Panc1 (cell line): Measurements from ENCODE around the gene MIA2. TPM values are rescaled to one million over a fixed set of nuclear protein-coding genes. Genes with fewer than 3 reads are reported as not detected.
"Not testable (repeated sequence)": the region's sequence is repeated elsewhere in the genome, so short reads cannot be mapped to it uniquely, and the experiment has no call there.

Experiments used
- ATAC-seq: fragments of 200-7000 bp; cut with Tn5 transposase; 2 replicates; pipeline ENCODE4 v1.9.1; 2020; ENCODE audit warnings: mild to moderate bottlenecking, moderate library complexity
- BruUV-seq: library from RNA; stranded (reverse); fragments of 400-500 nt; replicated peaks from 2 replicates; lab custom pipeline; 2021; lab: Mats Ljungman, UMichigan
- CTCF ChIA-PET: fragments of 300-600 bp; sonication (Branson Sonifier 250); formaldehyde crosslinking; loops from one replicate; lab custom pipeline; 2022; ENCODE audit warnings: antibody characterized with exemption; lab: Charles Lee
- POLR2A ChIA-PET: fragments of 300-600 bp; sonication (Branson Sonifier 250); formaldehyde crosslinking; loops from one replicate; lab custom pipeline; 2022; ENCODE audit warnings: antibody characterized with exemption; lab: Charles Lee
- DNase-seq: peaks from one replicate; pipeline ENCODE4 v3.0.0-alpha.2; 2010; ENCODE audit warnings: low read depth, low spot score
- H3K27ac ChIP-seq: 2 replicates; pipeline ENCODE4 v1.5.1; 2011; ENCODE audit warnings: mild to moderate bottlenecking, low read length, inconsistent platforms
- H3K27me3 ChIP-seq: fragments of 200-500 bp; sonication (Bioruptor generic); 2 replicates; pipeline ENCODE4 v1.6.0; 2014; ENCODE audit warnings: low read length, inconsistent platforms; ENCODE audit not compliant: control insufficient read depth, insufficient read depth
- H3K36me3 ChIP-seq: fragments of 200-500 bp; sonication (Bioruptor generic); 2 replicates; pipeline ENCODE4 v1.5.1; 2014; ENCODE audit warnings: inconsistent platforms, mild to moderate bottlenecking, low read length, moderate library complexity; ENCODE audit not compliant: control insufficient read depth, insufficient read depth
- H3K4me1 ChIP-seq: 2 replicates; pipeline ENCODE4 v1.5.1; 2011; ENCODE audit warnings: inconsistent platforms, mild to moderate bottlenecking, low read length, moderate library complexity; ENCODE audit not compliant: control insufficient read depth, insufficient read depth
- H3K4me3 ChIP-seq, 2 experiments: 2 replicates each; pipeline ENCODE4 v1.5.1; 2011 to 2012; ENCODE audit warnings: low read depth in 2 of 2, low read length in 2 of 2, mild to moderate bottlenecking in 2 of 2, inconsistent platforms in 1 of 2, moderate library complexity in 1 of 2
- H3K9me3 ChIP-seq: fragments of 200-500 bp; sonication (Bioruptor generic); 2 replicates; pipeline ENCODE4 v1.5.1; 2014; ENCODE audit warnings: low read depth, mild to moderate bottlenecking, inconsistent platforms, low read length, moderate library complexity; ENCODE audit not compliant: control insufficient read depth, insufficient read depth
- POLR2AphosphoS5 ChIP-seq: IDR thresholded peaks from 2 replicates; pipeline ENCODE4 v1.6.1; 2012; ENCODE audit warnings: mild to moderate bottlenecking, low read depth, low read length, moderate library complexity
- SIN3A ChIP-seq: IDR thresholded peaks from 2 replicates; pipeline ENCODE4 v1.6.1; 2012; ENCODE audit warnings: low read depth, mild to moderate bottlenecking, low read length, moderate library complexity, borderline replicate concordance; ENCODE audit not compliant: insufficient read depth
- TCF7L2 ChIP-seq: IDR thresholded peaks from 2 replicates; pipeline ENCODE4 v1.6.1; 2011; ENCODE audit warnings: mild to moderate bottlenecking, low read depth, low read length, inconsistent platforms
- in situ Hi-C: cut with HindIII; loops from 2 replicates; pipeline ENCODE4 v1.10.0; 2016; ENCODE audit warnings: low sequenced_read_pairs, low pct_unique_long_range_greater_than_20kb
- intact Hi-C: fragments of 100-400 bp; cut with micrococcal nuclease; formaldehyde crosslinking; loops from one replicate; pipeline ENCODE4 v1.10.0; 2022; ENCODE audit not compliant: unreplicated experiment
- total RNA-seq: library from RNA; stranded (reverse); gene quantifications from one replicate; pipeline ENCODE4 v1.2.1, GENCODE V29; 2021; ENCODE audit not compliant: unreplicated experiment
- TF ChIP-seq, protein P1 (sequence below): fragments of 450-650 bp; IDR thresholded peaks from 2 replicates; pipeline ENCODE4 v1.5.1; 2017; ENCODE audit warnings: mild to moderate bottlenecking
- TF ChIP-seq, protein P2 (sequence below), 2 experiments: IDR thresholded peaks; 2 replicates each; pipeline ENCODE4 v1.6.1; 2011 to 2012; ENCODE audit warnings: low read depth in 2 of 2, control low read depth in 1 of 2, low read length in 1 of 2, mild to moderate bottlenecking in 1 of 2, moderate library complexity in 1 of 2; ENCODE audit not compliant: insufficient read depth in 1 of 2

The MIA2 gene
- total RNA-seq, 1 experiment from 2014 or later, result 19.2 TPM

DNA sequence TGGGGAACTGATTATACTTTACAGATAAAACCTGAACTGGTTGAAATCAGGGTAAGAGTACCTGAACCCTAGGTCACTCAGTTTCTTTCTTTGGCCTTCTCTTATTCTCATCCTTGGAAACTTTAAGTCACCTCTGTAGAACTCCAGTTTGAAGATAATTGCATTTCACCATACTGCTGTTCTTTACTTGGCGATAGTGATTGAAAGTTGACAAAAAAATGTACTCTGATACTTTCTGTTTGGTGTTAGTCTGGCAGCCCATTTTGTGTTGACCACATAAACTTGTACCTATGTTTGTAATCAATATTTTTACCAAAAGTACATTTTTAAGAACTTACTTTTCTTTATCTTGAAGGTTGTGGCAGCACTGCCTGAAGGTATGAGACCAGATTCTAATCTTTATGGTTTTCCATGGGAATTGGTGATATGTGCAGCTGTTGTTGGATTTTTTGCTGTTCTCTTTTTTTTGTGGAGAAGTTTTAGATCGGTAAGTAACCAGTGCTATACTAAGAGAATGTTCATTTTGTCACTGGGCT, 42.9 kb downstream of the MIA2 start:
- Histone ChIP-seq H3K27ac (no peak overlapping the region), H3K4me3 (no peak overlapping the region), H3K4me1 (peaks cover 9% of the 10 kb centered on the region; the same call in 1 of the 2 replicates), H3K27me3 (no peaks in the 10 kb centered on the region), H3K36me3 (no peaks in the 10 kb centered on the region), H3K9me3 (no peaks in the 10 kb centered on the region)
- DNase-seq, result no peak
- TF ChIP-seq, protein P1, sequence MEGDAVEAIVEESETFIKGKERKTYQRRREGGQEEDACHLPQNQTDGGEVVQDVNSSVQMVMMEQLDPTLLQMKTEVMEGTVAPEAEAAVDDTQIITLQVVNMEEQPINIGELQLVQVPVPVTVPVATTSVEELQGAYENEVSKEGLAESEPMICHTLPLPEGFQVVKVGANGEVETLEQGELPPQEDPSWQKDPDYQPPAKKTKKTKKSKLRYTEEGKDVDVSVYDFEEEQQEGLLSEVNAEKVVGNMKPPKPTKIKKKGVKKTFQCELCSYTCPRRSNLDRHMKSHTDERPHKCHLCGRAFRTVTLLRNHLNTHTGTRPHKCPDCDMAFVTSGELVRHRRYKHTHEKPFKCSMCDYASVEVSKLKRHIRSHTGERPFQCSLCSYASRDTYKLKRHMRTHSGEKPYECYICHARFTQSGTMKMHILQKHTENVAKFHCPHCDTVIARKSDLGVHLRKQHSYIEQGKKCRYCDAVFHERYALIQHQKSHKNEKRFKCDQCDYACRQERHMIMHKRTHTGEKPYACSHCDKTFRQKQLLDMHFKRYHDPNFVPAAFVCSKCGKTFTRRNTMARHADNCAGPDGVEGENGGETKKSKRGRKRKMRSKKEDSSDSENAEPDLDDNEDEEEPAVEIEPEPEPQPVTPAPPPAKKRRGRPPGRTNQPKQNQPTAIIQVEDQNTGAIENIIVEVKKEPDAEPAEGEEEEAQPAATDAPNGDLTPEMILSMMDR, result no peak
- TF ChIP-seq, protein P2, sequence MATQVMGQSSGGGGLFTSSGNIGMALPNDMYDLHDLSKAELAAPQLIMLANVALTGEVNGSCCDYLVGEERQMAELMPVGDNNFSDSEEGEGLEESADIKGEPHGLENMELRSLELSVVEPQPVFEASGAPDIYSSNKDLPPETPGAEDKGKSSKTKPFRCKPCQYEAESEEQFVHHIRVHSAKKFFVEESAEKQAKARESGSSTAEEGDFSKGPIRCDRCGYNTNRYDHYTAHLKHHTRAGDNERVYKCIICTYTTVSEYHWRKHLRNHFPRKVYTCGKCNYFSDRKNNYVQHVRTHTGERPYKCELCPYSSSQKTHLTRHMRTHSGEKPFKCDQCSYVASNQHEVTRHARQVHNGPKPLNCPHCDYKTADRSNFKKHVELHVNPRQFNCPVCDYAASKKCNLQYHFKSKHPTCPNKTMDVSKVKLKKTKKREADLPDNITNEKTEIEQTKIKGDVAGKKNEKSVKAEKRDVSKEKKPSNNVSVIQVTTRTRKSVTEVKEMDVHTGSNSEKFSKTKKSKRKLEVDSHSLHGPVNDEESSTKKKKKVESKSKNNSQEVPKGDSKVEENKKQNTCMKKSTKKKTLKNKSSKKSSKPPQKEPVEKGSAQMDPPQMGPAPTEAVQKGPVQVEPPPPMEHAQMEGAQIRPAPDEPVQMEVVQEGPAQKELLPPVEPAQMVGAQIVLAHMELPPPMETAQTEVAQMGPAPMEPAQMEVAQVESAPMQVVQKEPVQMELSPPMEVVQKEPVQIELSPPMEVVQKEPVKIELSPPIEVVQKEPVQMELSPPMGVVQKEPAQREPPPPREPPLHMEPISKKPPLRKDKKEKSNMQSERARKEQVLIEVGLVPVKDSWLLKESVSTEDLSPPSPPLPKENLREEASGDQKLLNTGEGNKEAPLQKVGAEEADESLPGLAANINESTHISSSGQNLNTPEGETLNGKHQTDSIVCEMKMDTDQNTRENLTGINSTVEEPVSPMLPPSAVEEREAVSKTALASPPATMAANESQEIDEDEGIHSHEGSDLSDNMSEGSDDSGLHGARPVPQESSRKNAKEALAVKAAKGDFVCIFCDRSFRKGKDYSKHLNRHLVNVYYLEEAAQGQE (IDR thresholded peaks at IDR 0.05; ENCODE audit: insufficient read depth in 1 of 2, low read depth in 2 of 2, low read length in 1 of 2), result no peak
- TF ChIP-seq POLR2AphosphoS5 (no peak), TCF7L2 (no peak), SIN3A (no peak)
- intact Hi-C loops (no loop called here), in situ Hi-C loops (no loop called here)
- BruUV-seq, result no TSS peak
- CTCF ChIA-PET, result no interaction called here
- ATAC-seq, result no peak
- POLR2A ChIA-PET, result interaction anchor here (0.6 kb wide), 1 partner anchor 175 kb away, joined by 5 read pairs; no protein-coding TSS in a partner anchor

DNA sequence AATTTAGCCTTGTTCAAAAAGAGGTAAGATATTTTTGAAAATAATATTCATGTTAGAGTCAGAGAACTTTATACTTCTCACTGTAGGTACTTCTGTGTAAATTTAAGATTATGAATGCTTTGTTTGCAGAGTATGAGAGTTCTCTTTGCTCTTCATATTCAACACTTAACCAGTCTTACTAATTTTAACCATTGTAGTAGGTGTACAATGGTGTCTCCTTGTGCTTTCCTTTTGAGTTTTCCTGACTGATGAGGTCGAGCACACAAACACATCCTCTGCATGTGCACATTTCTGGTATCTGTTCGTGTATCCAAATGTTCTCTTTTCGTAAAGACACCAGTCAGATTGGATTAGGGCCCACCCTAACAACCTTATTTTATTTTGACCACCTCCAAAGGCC, 45.8 kb downstream of the MIA2 start:
- BruUV-seq, result no TSS peak
- Histone ChIP-seq H3K4me3 (no peak overlapping the region), H3K36me3 (no peaks in the 10 kb centered on the region), H3K27ac (no peak overlapping the region), H3K27me3 (no peaks in the 10 kb centered on the region), H3K9me3 (no peaks in the 10 kb centered on the region), H3K4me1 (peaks cover 9% of the 10 kb centered on the region; the same call in 1 of the 2 replicates)
- ChIA-PET POLR2A (no interaction called here), CTCF (no interaction called here)
- no peak for ATAC-seq
- TF ChIP-seq, protein P1, result no peak
- TF ChIP-seq SIN3A (no peak), TCF7L2 (no peak), POLR2AphosphoS5 (no peak)
- TF ChIP-seq, protein P2 (IDR thresholded peaks at IDR 0.05; ENCODE audit: insufficient read depth in 1 of 2, low read depth in 2 of 2, low read length in 1 of 2), result no peak
- intact Hi-C loops (no loop called here), in situ Hi-C loops (no loop called here)
- no peak for DNase-seq

DNA sequence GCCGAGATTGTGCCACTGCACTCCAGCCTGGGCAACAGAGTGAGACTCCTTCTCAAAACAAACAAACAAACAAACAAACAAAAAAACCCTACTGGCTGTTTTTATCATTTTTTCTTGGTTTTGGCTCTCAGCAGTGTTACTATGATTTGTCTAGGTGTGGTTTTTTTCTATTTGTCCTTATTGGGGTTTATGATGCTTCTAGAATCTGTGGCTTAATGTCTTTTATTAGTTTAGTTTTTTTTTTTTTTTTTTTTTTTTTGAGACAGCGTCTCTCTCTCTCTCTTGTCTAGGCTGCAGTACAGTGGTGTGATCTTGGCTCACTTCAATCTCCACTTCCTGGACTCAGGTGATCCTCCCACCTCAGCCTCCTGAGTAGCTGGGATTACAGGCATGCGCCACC, 47.0 kb downstream of the MIA2 start:
- H3K36me3 ChIP-seq, H3K27ac ChIP-seq, H3K9me3 ChIP-seq, H3K27me3 ChIP-seq, CTCF ChIA-PET, DNase-seq, in situ Hi-C loops, intact Hi-C loops, BruUV-seq, ATAC-seq, H3K4me3 ChIP-seq, H3K4me1 ChIP-seq: not testable (repeated sequence)
- POLR2A ChIA-PET, result interaction anchor here (0.7 kb wide), 1 partner anchor 9 kb away, joined by 3 read pairs; no protein-coding TSS in a partner anchor
